ENCODE data around the gene PLEKHH1. TPM values are rescaled to one million over a fixed set of nuclear protein-coding genes. Genes with fewer than 3 reads are reported as not detected.
A peak's percentile ranks its signal among the peaks of the same experiment; 100 is the strongest.

PLEKHH1 gene
- total and polyA plus RNA-seq, 2 experiments from 2014 or later: 14.7 to 33.9 TPM

- TF ChIP-seq EZH2phosphoT487 (IDR thresholded peaks at IDR 0.05; ENCODE audit: unreplicated experiment) (no peak), POLR2AphosphoS5 (IDR thresholded peaks at IDR 0.05; ENCODE audit: low read depth) (no peak), EZH2 (IDR thresholded peaks at IDR 0.05; ENCODE audit: low read depth, unreplicated experiment) (no peak), CREB1 (CRISPR knock-in tag; IDR thresholded peaks at IDR 0.05; ENCODE audit: low read depth) (no peak), JUNB (IDR thresholded peaks at IDR 0.05; ENCODE audit: unreplicated experiment) (no peak), ETS1 (IDR thresholded peaks at IDR 0.05) (no peak)
These were observed 42.9 kb upstream of the PLEKHH1 start (continued) for GRCh38 chr14:67490196-67490595.

- H3K36me3 ChIP-seq (ENCODE audit: insufficient read depth): no peaks in the 10 kb centered on the region; the same call in 1 of the 2 replicates
- H3K4me1 Mint-ChIP-seq: peaks cover 20% of the 10 kb centered on the region
- TF ChIP-seq REST (IDR thresholded peaks at IDR 0.05; ENCODE audit: unreplicated experiment): no peak
- TF ChIP-seq POLR2AphosphoS5 (IDR thresholded peaks at IDR 0.05; ENCODE audit: low read depth): no peak
- H3K27ac Mint-ChIP-seq: no peak overlapping the region
- DNase-seq (ENCODE audit: low spot score): peak; percentile 38
- no peaks in the 10 kb centered on the region for H4K20me1 ChIP-seq (replicated peaks; ENCODE audit: insufficient read depth)
- no peaks in the 10 kb centered on the region for H3F3A ChIP-seq (replicated peaks; ENCODE audit: low read depth)
- no peak overlapping the region for H3K4me3 ChIP-seq
- peaks cover 17% of the 10 kb centered on the region for H3K36me3 Mint-ChIP-seq (ENCODE audit: low read depth)
- ATAC-seq: peak; percentile 58
- peak overlapping the region; percentile 14; the same call in 1 of the 2 replicates for H2AFZ ChIP-seq
- no peaks in the 10 kb centered on the region for H3K27me3 ChIP-seq (ENCODE audit: insufficient read depth)
- H3K27me3 Mint-ChIP-seq (ENCODE audit: insufficient read depth, low read depth, poor library complexity): peaks cover 15% of the 10 kb centered on the region
- no peak overlapping the region for H3K4me3 Mint-ChIP-seq
- H3K9me3 Mint-ChIP-seq: peaks cover 26% of the 10 kb centered on the region
- H3K27ac ChIP-seq (ENCODE audit: low read depth): no peak overlapping the region
- peak overlapping the region; percentile 63 for H3K4me2 ChIP-seq
- H3K4me1 ChIP-seq (ENCODE audit: insufficient read depth): peaks cover 17% of the 10 kb centered on the region
- no peaks in the 10 kb centered on the region for H3K9me2 ChIP-seq (ENCODE audit: insufficient read depth)
- H3K79me2 ChIP-seq (replicated peaks; ENCODE audit: insufficient read depth): no peaks in the 10 kb centered on the region
These were observed 41.8 kb upstream of the PLEKHH1 start for GRCh38 chr14:67491285-67491684.

GRCh38 chr14:67491741-67492507, 41.2 kb upstream of the PLEKHH1 start:
- H3K4me1 Mint-ChIP-seq: peaks cover 20% of the 10 kb centered on the region
- peaks cover 15% of the 10 kb centered on the region for H3K27me3 Mint-ChIP-seq (ENCODE audit: insufficient read depth, low read depth, poor library complexity)
- peaks cover 17% of the 10 kb centered on the region for H3K4me1 ChIP-seq (ENCODE audit: insufficient read depth)
- H3K4me2 ChIP-seq: peak overlapping the region; percentile 63
- TF ChIP-seq REST (IDR thresholded peaks at IDR 0.05; ENCODE audit: unreplicated experiment) (peak; percentile 46), STAT1 (IDR thresholded peaks at IDR 0.05; ENCODE audit: unreplicated experiment) (no peak)
- 0 out of 2 replicates have a peak overlapping the region, but pooled peaks have one; percentile 14 for H2AFZ ChIP-seq
- H3K27ac Mint-ChIP-seq: no peak overlapping the region; the same call in 1 of the 2 replicates
- H4K20me1 ChIP-seq (replicated peaks; ENCODE audit: insufficient read depth): no peaks in the 10 kb centered on the region
- no peak overlapping the region for H3K4me3 Mint-ChIP-seq
- H3K27me3 ChIP-seq (ENCODE audit: insufficient read depth): no peaks in the 10 kb centered on the region
- no peaks in the 10 kb centered on the region; the same call in 1 of the 2 replicates for H3K36me3 ChIP-seq (ENCODE audit: insufficient read depth)
- peaks cover 17% of the 10 kb centered on the region for H3K36me3 Mint-ChIP-seq (ENCODE audit: low read depth)
- no peak overlapping the region for H3K4me3 ChIP-seq
- no peaks in the 10 kb centered on the region for H3K9me2 ChIP-seq (ENCODE audit: insufficient read depth)
- ATAC-seq (peak; percentile 52), DNase-seq (ENCODE audit: low spot score) (no peak)
- H3K27ac ChIP-seq (ENCODE audit: low read depth): no peak overlapping the region
- no peaks in the 10 kb centered on the region for H3K79me2 ChIP-seq (replicated peaks; ENCODE audit: insufficient read depth)
- peaks cover 26% of the 10 kb centered on the region for H3K9me3 Mint-ChIP-seq
- no peaks in the 10 kb centered on the region for H3F3A ChIP-seq (replicated peaks; ENCODE audit: low read depth)

Measured in GM23338 (cell line).